ENCODE data around the gene RFX1.

DNA sequence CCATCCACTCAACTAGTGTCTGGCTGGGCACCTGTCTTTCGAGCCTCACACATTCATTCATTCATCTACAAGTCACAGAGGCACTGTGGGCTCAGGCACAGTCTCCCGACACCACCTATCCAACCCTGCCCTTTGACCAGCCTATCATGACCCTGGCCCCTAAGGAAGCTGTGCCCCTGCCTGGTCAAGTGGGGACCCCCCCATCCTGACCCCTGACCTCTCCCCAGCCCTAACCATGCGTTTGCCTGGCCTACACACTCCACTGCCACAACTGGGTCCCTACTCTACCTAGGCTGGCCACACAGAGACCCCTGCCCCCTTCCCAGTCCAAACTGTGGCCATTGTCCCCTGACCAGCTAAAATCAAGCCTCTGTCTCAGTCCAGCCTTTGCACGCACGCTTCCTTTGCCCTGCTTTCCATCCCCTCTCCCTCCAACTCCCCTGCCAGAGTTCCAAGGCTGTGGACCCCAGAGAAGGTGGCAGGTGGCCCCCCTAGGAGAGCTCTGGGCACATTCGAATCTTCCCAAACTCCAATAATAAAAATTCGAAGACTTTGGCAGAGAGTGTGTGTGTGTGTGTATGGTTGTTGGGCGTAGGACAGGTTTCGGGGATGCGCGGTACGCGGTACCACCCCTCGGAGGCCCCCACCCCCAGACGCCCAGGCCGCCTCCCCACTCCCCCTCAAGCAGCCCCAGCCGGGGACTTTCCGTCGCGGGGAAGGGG is 25.0 kb upstream of the RFX1 start:
- TF ChIP-seq EZH2 (IDR thresholded peaks at IDR 0.05) (no peak), POLR2AphosphoS5 (IDR thresholded peaks at IDR 0.05; ENCODE audit: borderline replicate concordance, low read depth, low read length) (no peak), FOXP2 (optimal IDR thresholded peaks at IDR 0.05; ENCODE audit: control extremely low read depth, extremely low read length, insufficient read depth) (no peak)
